ENCODE results near the gene GFOD1. TPM values are rescaled to one million over a fixed set of nuclear protein-coding genes. Genes with fewer than 3 reads are reported as not detected.

GFOD1 gene
- polyA plus RNA-seq, 2 of the 4 experiments (the other 2 are of a cell fraction): 2.7 to 3.5 TPM

- TF ChIP-seq BCL3 (IDR thresholded peaks at IDR 0.05) (no peak), CTCF (IDR thresholded peaks at IDR 0.05) (no peak), ZC3H11A (IDR thresholded peaks at IDR 0.05) (no peak), ZNF302 (CRISPR knock-in tag; IDR thresholded peaks at IDR 0.05) (no peak), CHD2 (IDR thresholded peaks at IDR 0.05; ENCODE audit: low read length, partially characterized antibody) (no peak), ZFP36 (IDR thresholded peaks at IDR 0.05; ENCODE audit: borderline replicate concordance, partially characterized antibody) (no peak), NR3C1 (IDR thresholded peaks at IDR 0.05) (no peak), E2F6 (IDR thresholded peaks at IDR 0.05; ENCODE audit: borderline replicate concordance, low read depth) (no peak), BHLHE40 (IDR thresholded peaks at IDR 0.05; ENCODE audit: low read depth, low read length) (no peak), HEYL (CRISPR knock-in tag; IDR thresholded peaks at IDR 0.05) (no peak), HOXA7 (CRISPR knock-in tag; IDR thresholded peaks at IDR 0.05) (no peak), ZSCAN20 (CRISPR knock-in tag; IDR thresholded peaks at IDR 0.05) (no peak), NPAS2 (CRISPR knock-in tag; IDR thresholded peaks at IDR 0.05; ENCODE audit: borderline replicate concordance) (no peak), POLR2AphosphoS2 (conservative IDR thresholded peaks at IDR 0.05; ENCODE audit: low read length) (no peak), PBX3 (IDR thresholded peaks at IDR 0.05) (no peak)
- FAIRE-seq: no peak
- CTCF ChIA-PET: interaction anchor here (1.0 kb wide), 1 partner anchor 66 kb away, joined by 3 read pairs; no protein-coding TSS in a partner anchor
- POLR2A ChIA-PET: interaction anchor here (1.0 kb wide), 1 partner anchor 12 kb away, joined by 3 read pairs; no protein-coding TSS in a partner anchor
- Histone ChIP-seq H3K4me2 (peak overlapping the region; percentile 39), H3K4me3 (no peak overlapping the region), H3K4me1 (peaks cover 10% of the 10 kb centered on the region; the same call in 2 of the 3 replicates), H3K27ac (peak overlapping the region; percentile 9 to 61; a peak in 2 of 6 replicates), H3K9me3 (no peaks in the 10 kb centered on the region)
- no peak for ATAC-seq
- no peak for DNase-seq (ENCODE audit: low read depth in 1 of 2, low spot score in 1 of 2)
- WGBS (ENCODE audit: missing lambda C conversion rate): 90% methylated on average over 3 of the region's 3 CpGs
Observed at GRCh38 chr6:13474787-13475186, 12.6 kb downstream of the GFOD1 start.

- DNase-seq (ENCODE audit: low read depth in 1 of 2, low spot score in 1 of 2) (peak; percentile 20 to 31), FAIRE-seq (no peak), ATAC-seq (peak; percentile 43 to 67; a peak in 5 of 6 replicates)
- TF ChIP-seq CBX8 (IDR thresholded peaks at IDR 0.05) (no peak), FOSL2 (IDR thresholded peaks at IDR 0.05) (no peak), FOSL2 (CRISPR knock-in tag; IDR thresholded peaks at IDR 0.05) (peak; percentile 24; the same call in 1 of the 2 replicates), MAX (IDR thresholded peaks at IDR 0.05) (no peak), RAD21 (conservative IDR thresholded peaks at IDR 0.05 in 1 of 2, IDR thresholded peaks at IDR 0.05 in 1 of 2) (no peak), CEBPB (IDR thresholded peaks at IDR 0.05) (peak in 1 of 2 experiments; percentile 14; a peak in 1 of 4 replicates), POLR2A (IDR thresholded peaks at IDR 0.05; ENCODE audit: low read length) (no peak), PBX3 (IDR thresholded peaks at IDR 0.05) (no peak), BCL3 (IDR thresholded peaks at IDR 0.05) (no peak), CTCF (IDR thresholded peaks at IDR 0.05) (no peak), ZSCAN20 (CRISPR knock-in tag; IDR thresholded peaks at IDR 0.05) (no peak)
- H3K4me1 ChIP-seq: peaks cover 8% of the 10 kb centered on the region; the same call in 2 of the 3 replicates
- WGBS (ENCODE audit: missing lambda C conversion rate): 55% methylated on average over 3 of the region's 3 CpGs
- peak overlapping the region; percentile 9 to 61; a peak in 2 of 6 replicates for H3K27ac ChIP-seq
- POLR2A ChIA-PET: interaction anchor here (1.0 kb wide), 1 partner anchor 12 kb away, joined by 3 read pairs; no protein-coding TSS in a partner anchor
- CTCF ChIA-PET: interaction anchor here (0.8 to 1.2 kb wide), 5 partner anchors 29 to 100 kb away, joined by 3 to 4 read pairs (median 3); partner anchors contain the start of gene SIRT5
- H3K9me3 ChIP-seq: no peaks in the 10 kb centered on the region
- no peak overlapping the region for H3K4me3 ChIP-seq
- H3K4me2 ChIP-seq: peak overlapping the region; percentile 39
Observed at GRCh38 chr6:13474360-13474759, 13.0 kb downstream of the GFOD1 start.

All from A549 (cell line).